H9 (cell line): ENCODE results near the gene SLC35A3. TPM values are rescaled to one million over a fixed set of nuclear protein-coding genes. Genes with fewer than 3 reads are reported as not detected.

Experiments
- DNase-seq: peaks from one replicate; pipeline ENCODE4 v3.0.0-alpha.2; 2017
- H2AFZ ChIP-seq: one replicate; pipeline ENCODE4 v1.6.1; 2013; ENCODE audit warnings: mild to moderate bottlenecking, low read length, control low read depth, moderate library complexity
- H2AK5ac ChIP-seq: 2 replicates; pipeline ENCODE4 v1.6.1; 2013; ENCODE audit warnings: low read length, control low read depth, mixed read lengths; ENCODE audit not compliant: insufficient read length
- H2BK120ac ChIP-seq: one replicate; pipeline ENCODE4 v1.6.1; 2013; ENCODE audit warnings: low read depth, mild to moderate bottlenecking, low read length, control low read depth, inconsistent platforms; ENCODE audit not compliant: poor library complexity, severe bottlenecking
- H2BK12ac ChIP-seq: 2 replicates; pipeline ENCODE4 v1.6.1; 2013; ENCODE audit warnings: low read length, control low read depth, mixed read lengths, low read depth; ENCODE audit not compliant: insufficient read length
- H2BK15ac ChIP-seq: 2 replicates; pipeline ENCODE4 v1.6.1; 2013; ENCODE audit warnings: low read depth, low read length, control low read depth
- H2BK20ac ChIP-seq: one replicate; pipeline ENCODE4 v1.6.1; 2013; ENCODE audit warnings: low read depth, mild to moderate bottlenecking, low read length, control low read depth, inconsistent platforms; ENCODE audit not compliant: poor library complexity, severe bottlenecking
- H2BK5ac ChIP-seq: 2 replicates; pipeline ENCODE4 v1.6.1; 2013; ENCODE audit warnings: low read length, control low read depth, mixed read lengths; ENCODE audit not compliant: insufficient read length
- H3K14ac ChIP-seq: 2 replicates; pipeline ENCODE4 v1.6.1; 2013; ENCODE audit warnings: low read length, control low read depth; ENCODE audit not compliant: insufficient read depth
- H3K18ac ChIP-seq: 2 replicates; pipeline ENCODE4 v1.6.1; 2013; ENCODE audit warnings: low read depth, mild to moderate bottlenecking, mixed read lengths, low read length, control low read depth; ENCODE audit not compliant: insufficient read length
- H3K23ac ChIP-seq: 2 replicates; pipeline ENCODE4 v1.6.1; 2013; ENCODE audit warnings: low read length, control low read depth, mixed read lengths, low read depth; ENCODE audit not compliant: insufficient read length
- H3K23me2 ChIP-seq: 2 replicates; pipeline ENCODE4 v1.6.1; 2013; ENCODE audit warnings: low read depth, mild to moderate bottlenecking, mixed read lengths, low read length, control low read depth; ENCODE audit not compliant: insufficient read length, poor library complexity, severe bottlenecking
- H3K27ac ChIP-seq: 2 replicates; pipeline ENCODE4 v1.5.1; 2013; ENCODE audit warnings: low read length, control low read depth, mixed read lengths, low read depth; ENCODE audit not compliant: insufficient read length
- H3K27me3 ChIP-seq: 2 replicates; pipeline ENCODE4 v1.6.1; 2013; ENCODE audit warnings: low read length, control low read depth, inconsistent platforms; ENCODE audit not compliant: insufficient read depth
- H3K4ac ChIP-seq: 2 replicates; pipeline ENCODE4 v1.6.1; 2013; ENCODE audit warnings: low read depth, mild to moderate bottlenecking, control low read depth, inconsistent platforms, low read length, moderate library complexity
- H3K4me1 ChIP-seq: 2 replicates; pipeline ENCODE4 v1.6.1; 2013; ENCODE audit warnings: low read length, control low read depth, inconsistent platforms; ENCODE audit not compliant: insufficient read depth
- H3K4me2 ChIP-seq: 2 replicates; pipeline ENCODE4 v1.6.1; 2013; ENCODE audit warnings: low read length, control low read depth, mixed read lengths; ENCODE audit not compliant: insufficient read length, insufficient read depth
- H3K56ac ChIP-seq: 2 replicates; pipeline ENCODE4 v1.6.1; 2013; ENCODE audit warnings: low read depth, mild to moderate bottlenecking, mixed read lengths, low read length, control low read depth; ENCODE audit not compliant: insufficient read length
- H3K79me1 ChIP-seq: 2 replicates; pipeline ENCODE4 v1.6.1; 2013; ENCODE audit warnings: low read depth, mild to moderate bottlenecking, moderate library complexity, low read length, control low read depth, inconsistent platforms; ENCODE audit not compliant: insufficient read depth, poor library complexity, severe bottlenecking
- H3K79me2 ChIP-seq: 2 replicates; pipeline ENCODE4 v1.6.1; 2013; ENCODE audit warnings: low read length, control low read depth, inconsistent platforms; ENCODE audit not compliant: insufficient read depth
- H3K9ac ChIP-seq: 2 replicates; pipeline ENCODE4 v1.6.1; 2013; ENCODE audit warnings: low read length, control low read depth, mixed read lengths; ENCODE audit not compliant: insufficient read length; ENCODE audit errors: extremely low read depth
- H3K9me3 ChIP-seq: one replicate; pipeline ENCODE4 v1.6.1; 2013; ENCODE audit warnings: low read depth, low read length, inconsistent platforms; ENCODE audit not compliant: control insufficient read depth
- H3T11ph ChIP-seq: one replicate; pipeline ENCODE4 v1.6.1; 2013; ENCODE audit warnings: mild to moderate bottlenecking, low read length, control low read depth, inconsistent platforms
- H4K20me1 ChIP-seq: one replicate; pipeline ENCODE4 v1.6.1; 2013; ENCODE audit not compliant: control insufficient read depth, insufficient read length, insufficient read depth
- H4K5ac ChIP-seq: 2 replicates; pipeline ENCODE4 v1.6.1; 2013; ENCODE audit warnings: low read depth, mild to moderate bottlenecking, mixed read lengths, low read length, control low read depth; ENCODE audit not compliant: insufficient read length
- H4K8ac ChIP-seq: replicated peaks from 2 replicates; pipeline ENCODE4 v1.6.1; 2013; ENCODE audit warnings: low read length, control low read depth, mixed read lengths, low read depth; ENCODE audit not compliant: insufficient read length
- H4K91ac ChIP-seq: 2 replicates; pipeline ENCODE4 v1.6.1; 2013; ENCODE audit warnings: low read depth, mild to moderate bottlenecking, moderate library complexity, mixed read lengths, low read length, control low read depth; ENCODE audit not compliant: insufficient read length
- H3K27ac Mint-ChIP-seq, 3 experiments: 2 replicates in 2 of 3; 3 replicates in 1 of 3; pipeline ENCODE4 v1.8.0; 2020 to 2021; ENCODE audit warnings: mixed read lengths in 3 of 3, mild to moderate bottlenecking in 1 of 3, moderate library complexity in 1 of 3
- H3K27me3 Mint-ChIP-seq: 2 replicates; pipeline ENCODE4 v1.8.0; 2021; ENCODE audit warnings: low read depth, mild to moderate bottlenecking, moderate library complexity, mixed read lengths
- H3K36me3 Mint-ChIP-seq, 3 experiments: 2 replicates in 2 of 3; 3 replicates in 1 of 3; pipeline ENCODE4 v1.8.0; 2020 to 2021; ENCODE audit warnings: low read depth in 3 of 3, mixed read lengths in 3 of 3; ENCODE audit not compliant: insufficient read depth in 1 of 3
- H3K4me1 Mint-ChIP-seq, 2 experiments: 2 replicates each; pipeline ENCODE4 v1.8.0; 2020; ENCODE audit warnings: mixed read lengths in 2 of 2
- H3K4me3 Mint-ChIP-seq, 2 experiments: 2 replicates in 1 of 2; 3 replicates in 1 of 2; pipeline ENCODE4 v1.8.0; 2020 to 2021; ENCODE audit warnings: mild to moderate bottlenecking in 2 of 2, mixed read lengths in 2 of 2, moderate library complexity in 1 of 2
- H3K9me3 Mint-ChIP-seq, 2 experiments: 2 replicates in 1 of 2; 3 replicates in 1 of 2; pipeline ENCODE4 v1.8.0; 2020; ENCODE audit warnings: mild to moderate bottlenecking in 2 of 2, mixed read lengths in 2 of 2, moderate library complexity in 1 of 2
- CTCF ChIP-seq: fragments of 200-600 bp; sonication (generic); conservative IDR thresholded peaks from 3 replicates; pipeline ENCODE4 v1.8.0; 2021; ENCODE audit warnings: antibody characterized with exemption, mild to moderate bottlenecking
- total RNA-seq: library from RNA; stranded (reverse); gene quantifications from 2 replicates; pipeline ENCODE4 v1.2.1, GENCODE V29; 2021

SLC35A3 gene
- total RNA-seq, 1 experiment from 2014 or later = 15.1 TPM

- Mint-ChIP-seq H3K27me3 (no peaks in the 10 kb centered on the region), H3K4me3 (no peak overlapping the region), H3K27ac (no peak overlapping the region), H3K4me1 (no peaks in the 10 kb centered on the region), H3K9me3 (peaks cover 0 to 2% of the 10 kb centered on the region in 2 experiments; a peak in 2 of 5 replicates), H3K36me3 (peaks cover 5 to 6% (median 5%) of the 10 kb centered on the region in 3 experiments; a peak in 5 of 7 replicates)
- H2BK20ac ChIP-seq = no peak overlapping the region
- no peak overlapping the region for H3K18ac ChIP-seq
- no peak overlapping the region for H3K27ac ChIP-seq
- H3K9me3 ChIP-seq = no peaks in the 10 kb centered on the region
- no peak overlapping the region for H3K56ac ChIP-seq
- no peaks in the 10 kb centered on the region for H3K79me2 ChIP-seq
- no peak overlapping the region for H4K8ac ChIP-seq
- no peak overlapping the region for H2BK120ac ChIP-seq
- H2AFZ ChIP-seq = no peak overlapping the region
- no peak overlapping the region for H2BK12ac ChIP-seq
- H3K23me2 ChIP-seq = no peaks in the 10 kb centered on the region
- no peak overlapping the region for H3T11ph ChIP-seq
- TF ChIP-seq CTCF = no peak
- no peak for DNase-seq
- no peak overlapping the region for H3K4ac ChIP-seq
- no peak overlapping the region for H3K9ac ChIP-seq
- H3K4me1 ChIP-seq = no peaks in the 10 kb centered on the region
- H4K5ac ChIP-seq = no peak overlapping the region
- no peaks in the 10 kb centered on the region for H4K20me1 ChIP-seq
- no peak overlapping the region for H2BK15ac ChIP-seq
- no peak overlapping the region for H3K4me2 ChIP-seq
- H3K79me1 ChIP-seq = peaks cover 3% of the 10 kb centered on the region
- H4K91ac ChIP-seq = no peak overlapping the region
- H2BK5ac ChIP-seq = no peak overlapping the region
- H2AK5ac ChIP-seq = no peak overlapping the region
- H3K27me3 ChIP-seq = no peaks in the 10 kb centered on the region
- no peak overlapping the region for H3K23ac ChIP-seq
- no peak overlapping the region for H3K14ac ChIP-seq
Observed at GRCh38 chr1:99980928-99981327, 11.1 kb downstream of the SLC35A3 start.
